Right lobe of liver (tissue), 4 donors: Measurements from ENCODE around the gene LCE3A.

Experiments
- CTCF ChIP-seq, 4 donors: fragments of 200-600 bp in 3 of 4; fragments of 450-650 bp in 1 of 4; IDR thresholded peaks; one replicate each; pipeline versions ENCODE4 v1.5.1 to v1.8.0; 2016 to 2022; ENCODE audit warnings: antibody characterized with exemption in 4 of 4, mild to moderate bottlenecking in 2 of 4
- POLR2A ChIP-seq: fragments of 450-650 bp; IDR thresholded peaks from one replicate; pipeline ENCODE4 v1.6.1; 2017; ENCODE audit warnings: antibody characterized with exemption, mild to moderate bottlenecking
- donor health status: DM: no; HTN: no; CAD: no.
- donor health status: DM: no; HTN: no; CAD: no.
- donor health status: DM: no; HTN: yes; CAD: no.

GRCh38 chr1:152621993-152622392 lies 910 bp downstream of the LCE3A start:
- TF ChIP-seq CTCF (IDR thresholded peaks at IDR 0.05) = no peak
- no peak for TF ChIP-seq POLR2A
